SU-DHL-6 (cell line): Measurements from ENCODE around the gene GNG7.

Source experiments
- EZH2phosphoT487 ChIP-seq: fragments of 200-600 bp; sonication (generic), shearing (Covaris generic); conservative IDR thresholded peaks from 2 replicates; pipeline ENCODE4 v1.6.1; 2018; ENCODE audit warnings: mild to moderate bottlenecking, antibody characterized with exemption, low read length, moderate library complexity, mixed read lengths
- TF ChIP-seq, protein P1 (sequence below): fragments of 200-600 bp; sonication (generic); IDR thresholded peaks from one replicate; pipeline ENCODE4 v1.5.1; 2017; ENCODE audit warnings: antibody characterized with exemption, mild to moderate bottlenecking, low read length, moderate library complexity; ENCODE audit not compliant: insufficient read depth, poor library complexity, severe bottlenecking

DNA sequence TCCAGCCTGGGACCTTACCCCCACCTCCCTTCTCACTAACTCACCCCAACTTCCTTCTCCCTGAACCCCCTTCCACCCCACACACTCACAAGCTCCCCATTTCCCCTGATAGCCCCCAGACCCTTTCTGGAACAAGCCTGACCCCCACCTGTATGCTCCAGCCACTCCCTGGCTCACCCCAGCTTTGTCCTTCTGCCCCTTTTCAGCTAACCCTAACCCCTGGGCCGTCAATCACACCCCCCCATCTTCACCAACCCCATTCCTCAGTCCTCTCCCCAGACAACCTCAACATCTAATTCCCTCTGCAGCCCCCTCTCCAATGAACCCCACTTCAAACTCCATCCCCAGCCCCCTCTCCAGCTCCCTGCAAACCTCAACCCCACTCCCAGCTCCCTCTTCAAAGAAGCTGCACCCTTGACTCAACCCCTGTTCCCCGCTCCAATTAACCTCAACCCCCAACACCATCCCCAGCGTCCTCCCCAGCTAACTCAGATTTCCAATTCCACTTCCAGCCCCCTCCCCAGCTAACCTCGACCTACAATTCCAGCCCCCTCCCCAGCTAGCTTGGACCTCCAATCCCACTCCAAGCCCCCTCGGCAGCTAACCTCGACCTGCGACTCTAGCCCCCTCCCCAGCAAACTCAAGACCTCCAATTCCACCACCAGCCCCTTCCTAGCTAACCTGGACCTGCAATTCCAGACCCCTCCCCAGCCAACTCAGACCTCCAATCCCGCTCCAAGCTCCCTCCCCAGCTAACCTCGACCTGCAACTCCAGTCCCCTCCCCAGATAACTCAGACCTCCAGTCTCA is 929 bp downstream of the GNG7 start:
- TF ChIP-seq, protein P1, sequence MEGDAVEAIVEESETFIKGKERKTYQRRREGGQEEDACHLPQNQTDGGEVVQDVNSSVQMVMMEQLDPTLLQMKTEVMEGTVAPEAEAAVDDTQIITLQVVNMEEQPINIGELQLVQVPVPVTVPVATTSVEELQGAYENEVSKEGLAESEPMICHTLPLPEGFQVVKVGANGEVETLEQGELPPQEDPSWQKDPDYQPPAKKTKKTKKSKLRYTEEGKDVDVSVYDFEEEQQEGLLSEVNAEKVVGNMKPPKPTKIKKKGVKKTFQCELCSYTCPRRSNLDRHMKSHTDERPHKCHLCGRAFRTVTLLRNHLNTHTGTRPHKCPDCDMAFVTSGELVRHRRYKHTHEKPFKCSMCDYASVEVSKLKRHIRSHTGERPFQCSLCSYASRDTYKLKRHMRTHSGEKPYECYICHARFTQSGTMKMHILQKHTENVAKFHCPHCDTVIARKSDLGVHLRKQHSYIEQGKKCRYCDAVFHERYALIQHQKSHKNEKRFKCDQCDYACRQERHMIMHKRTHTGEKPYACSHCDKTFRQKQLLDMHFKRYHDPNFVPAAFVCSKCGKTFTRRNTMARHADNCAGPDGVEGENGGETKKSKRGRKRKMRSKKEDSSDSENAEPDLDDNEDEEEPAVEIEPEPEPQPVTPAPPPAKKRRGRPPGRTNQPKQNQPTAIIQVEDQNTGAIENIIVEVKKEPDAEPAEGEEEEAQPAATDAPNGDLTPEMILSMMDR, result no peak
- no peak for TF ChIP-seq EZH2phosphoT487
